ENCODE measurements around the gene NOP53.
"Not testable (repeated sequence)": the region's sequence is repeated elsewhere in the genome, so short reads cannot be mapped to it uniquely, and the experiment has no call there.

Gene NOP53

GRCh38 chr19:47803671-47804070 lies 58.3 kb downstream of the NOP53 start:
- in situ Hi-C loops (cut with MboI; ENCODE audit: low sequenced_read_pairs): not testable (repeated sequence)

- in situ Hi-C loops (cut with MboI; ENCODE audit: low sequenced_read_pairs): not testable (repeated sequence)
These were observed 59.1 kb downstream of the NOP53 start, which contains the start of gene TPRX1 for GRCh38 chr19:47804451-47804850. TPRX1 (minus strand) TSS chr19:47804551; CDS start chr19:47804539, 12 bp downstream.

GRCh38 chr19:47805313-47805712 lies 60.0 kb downstream of the NOP53 start:
- in situ Hi-C loops (cut with MboI; ENCODE audit: low sequenced_read_pairs): no loop called here

- in situ Hi-C loops (cut with MboI; ENCODE audit: low sequenced_read_pairs): no loop called here
These were observed 61.1 kb downstream of the NOP53 start for GRCh38 chr19:47806435-47806834.

Measured in hTERT RPE-1 (cell line).